ENCODE results near the gene TMEM184A.
"Not testable (repeated sequence)": the region's sequence is repeated elsewhere in the genome, so short reads cannot be mapped to it uniquely, and the experiment has no call there.

Gene TMEM184A

GRCh38 chr7:1588978-1589377 lies 33.0 kb upstream of the TMEM184A start:
- no peak for DNase-seq

- DNase-seq = no peak
Measured at GRCh38 chr7:1587738-1588137, 31.7 kb upstream of the TMEM184A start.

- no peak for DNase-seq
Measured at GRCh38 chr7:1586827-1587705, 31.1 kb upstream of the TMEM184A start.

- DNase-seq = no peak
Measured at GRCh38 chr7:1586126-1586826, 30.3 kb upstream of the TMEM184A start.

- DNase-seq = no peak
Measured at GRCh38 chr7:1585142-1585981, 29.4 kb upstream of the TMEM184A start.

DNA sequence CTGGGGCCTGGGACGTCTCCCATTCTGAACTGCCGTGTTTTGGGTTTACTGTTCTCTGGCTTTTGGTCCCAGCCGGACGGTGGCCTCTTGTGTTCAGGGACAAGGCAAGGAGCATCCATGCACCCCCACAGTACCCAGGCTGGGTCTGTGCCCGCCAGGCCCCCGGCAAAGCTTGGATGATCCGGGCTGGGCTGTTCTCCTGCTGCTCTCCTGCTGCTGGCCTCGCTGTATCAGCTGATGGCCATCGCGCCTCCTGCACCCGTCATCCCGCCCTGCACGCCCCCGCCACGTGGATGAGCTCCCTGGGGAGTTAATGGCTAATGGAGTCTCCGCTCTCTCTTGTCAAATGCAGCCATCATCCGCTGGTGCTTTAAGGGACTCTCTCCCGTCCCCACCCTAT lies 28.7 kb upstream of the TMEM184A start:
- no peak for DNase-seq

DNA sequence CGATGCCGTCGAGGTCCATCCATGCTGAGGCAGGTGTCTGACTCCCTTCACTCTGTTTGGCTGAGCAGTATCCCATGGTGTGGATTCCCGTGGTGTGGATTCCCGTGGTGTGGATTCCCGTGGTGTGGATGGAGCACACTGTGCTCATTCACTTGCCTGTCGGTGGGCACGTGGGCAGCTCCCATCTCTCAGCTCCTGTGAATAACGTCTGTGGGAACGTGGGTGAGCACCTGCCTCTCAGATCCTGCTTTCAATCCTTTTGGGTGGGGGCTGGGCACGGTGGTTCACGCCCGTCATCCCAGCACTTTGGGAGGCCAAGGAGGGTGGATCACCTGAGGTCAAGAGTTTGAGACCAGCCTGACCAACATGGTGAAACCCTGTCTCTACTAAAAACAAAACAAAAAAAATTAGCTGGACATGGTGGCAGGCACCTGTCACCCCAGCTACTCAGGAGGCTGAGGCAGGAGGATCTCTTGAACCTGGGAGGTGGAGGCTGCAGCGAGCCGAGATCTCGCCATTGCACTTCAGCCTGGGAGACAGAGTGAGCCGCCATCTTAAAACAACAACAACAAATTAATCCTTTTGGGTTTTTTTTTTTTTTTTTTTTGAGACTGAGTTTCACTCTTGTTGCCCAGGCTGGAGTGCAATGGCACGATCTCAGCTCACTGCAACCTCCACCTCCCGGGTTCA lies 27.4 kb upstream of the TMEM184A start:
- not testable (repeated sequence) for DNase-seq

DNA sequence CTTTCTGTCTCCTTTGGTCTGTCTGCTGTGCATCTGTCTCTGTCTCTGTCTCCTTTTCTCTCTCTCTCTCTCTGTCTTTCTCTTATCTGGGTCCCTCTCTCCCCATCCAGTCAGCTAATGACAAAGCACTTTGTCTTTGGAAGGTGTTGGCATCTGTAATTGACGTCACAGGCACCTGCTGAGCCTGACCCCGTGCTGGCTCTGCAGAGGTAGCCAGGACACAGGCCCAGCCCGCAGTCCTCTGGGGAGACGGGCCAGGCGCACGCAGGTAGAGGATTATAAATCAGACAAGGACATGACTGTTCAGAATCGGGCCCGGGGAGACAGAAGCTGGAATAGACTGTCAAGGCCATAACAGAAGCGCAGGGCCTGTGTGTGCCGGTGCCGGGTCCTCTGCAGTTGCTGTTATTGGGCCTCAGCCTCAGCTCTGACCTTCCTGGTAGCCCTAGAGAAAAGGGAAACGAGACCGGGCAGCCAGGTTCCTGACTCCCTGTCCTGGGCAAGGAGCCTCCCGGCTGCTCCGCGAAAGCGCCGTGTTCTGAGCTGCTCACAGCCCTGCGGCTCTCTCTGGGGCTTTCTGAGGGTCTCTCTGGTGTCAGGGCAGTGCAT lies 24.5 kb upstream of the TMEM184A start:
- DNase-seq = no peak

DNA sequence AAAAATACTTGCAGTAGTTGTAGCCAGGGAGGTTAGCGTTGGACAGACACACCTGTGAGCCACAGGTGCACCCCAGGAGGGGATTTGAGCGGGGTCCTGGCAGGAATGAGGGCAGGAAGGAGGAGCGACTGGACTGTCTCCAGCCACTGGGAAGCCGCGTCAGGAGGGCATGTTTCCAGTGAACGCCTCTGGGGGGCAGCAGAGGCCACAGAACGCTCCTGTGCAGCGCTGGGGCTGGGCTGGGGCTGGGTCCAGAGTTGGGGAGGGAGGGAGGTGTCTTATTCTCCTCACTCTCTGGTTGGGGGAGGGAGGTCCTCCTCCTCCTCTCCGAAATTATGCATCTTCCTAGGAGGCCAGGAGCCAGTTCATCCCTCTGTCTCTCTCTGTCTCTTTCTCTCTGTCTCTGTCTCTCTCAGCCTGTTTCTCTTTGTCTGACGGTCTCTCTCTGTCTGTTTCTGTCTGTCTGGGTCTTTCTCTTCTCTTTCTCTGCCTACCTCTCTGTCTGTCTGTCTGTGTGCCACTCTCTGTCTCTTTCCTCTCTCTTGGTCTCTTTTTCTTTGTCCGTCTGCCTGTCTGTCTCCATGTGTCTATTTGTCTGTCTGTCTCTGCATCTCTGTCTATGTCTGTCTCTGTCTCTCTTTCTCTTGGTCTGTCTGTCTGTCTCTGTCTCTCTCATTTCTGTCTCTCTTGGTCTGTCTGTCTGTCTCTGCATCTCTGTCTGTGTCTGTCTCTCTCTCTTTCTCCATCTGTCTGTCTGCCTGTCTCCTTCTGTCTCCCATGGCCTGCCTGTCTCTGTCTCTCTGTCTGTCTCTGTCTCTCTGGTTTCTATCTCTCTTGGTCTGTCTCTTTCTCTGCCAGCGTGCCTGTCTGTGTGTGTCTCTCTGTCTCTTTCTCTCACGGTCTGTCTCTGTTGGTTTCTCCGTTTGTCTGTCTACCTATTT lies 23.7 kb upstream of the TMEM184A start:
- DNase-seq = peak; percentile 89

GRCh38 chr7:1578513-1578912 lies 22.5 kb upstream of the TMEM184A start:
- DNase-seq = no peak

DNA sequence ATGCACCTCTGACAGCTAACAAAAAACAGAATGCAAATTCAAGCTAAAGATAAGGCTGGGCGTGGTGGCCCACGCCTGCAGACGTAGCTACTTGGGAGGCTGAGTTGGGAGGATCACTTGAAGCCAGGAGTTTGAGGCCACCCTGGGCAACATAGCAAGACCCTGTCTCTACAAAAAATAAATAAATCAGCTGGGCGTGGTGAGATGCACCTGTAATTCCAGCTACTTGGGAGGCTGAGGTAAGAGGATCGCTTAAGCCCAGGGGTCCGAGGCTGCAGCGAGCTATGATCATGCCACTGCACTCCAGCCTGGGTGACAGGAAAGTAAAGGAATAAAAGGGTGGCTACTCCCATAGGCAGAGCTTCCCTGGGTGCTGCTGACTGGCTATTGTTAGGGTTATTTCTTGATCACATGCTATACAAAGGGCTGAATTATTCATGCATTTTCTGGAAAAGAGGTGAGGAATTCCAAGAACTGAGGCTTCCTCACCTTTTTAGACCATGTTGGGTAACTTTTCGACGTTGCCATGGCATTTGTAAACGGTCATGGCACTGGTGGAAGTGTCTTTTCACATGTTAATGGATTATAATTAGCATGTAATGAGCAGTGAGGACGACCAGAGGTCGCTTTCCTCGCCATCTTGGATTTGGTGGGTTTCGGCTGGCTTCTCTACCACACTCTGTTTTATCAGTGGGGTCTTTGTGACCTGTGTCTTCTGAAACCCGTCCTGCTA lies 20.7 kb upstream of the TMEM184A start:
- DNase-seq = no peak

GRCh38 chr7:1575809-1576208 lies 19.8 kb upstream of the TMEM184A start:
- no peak for DNase-seq

DNA sequence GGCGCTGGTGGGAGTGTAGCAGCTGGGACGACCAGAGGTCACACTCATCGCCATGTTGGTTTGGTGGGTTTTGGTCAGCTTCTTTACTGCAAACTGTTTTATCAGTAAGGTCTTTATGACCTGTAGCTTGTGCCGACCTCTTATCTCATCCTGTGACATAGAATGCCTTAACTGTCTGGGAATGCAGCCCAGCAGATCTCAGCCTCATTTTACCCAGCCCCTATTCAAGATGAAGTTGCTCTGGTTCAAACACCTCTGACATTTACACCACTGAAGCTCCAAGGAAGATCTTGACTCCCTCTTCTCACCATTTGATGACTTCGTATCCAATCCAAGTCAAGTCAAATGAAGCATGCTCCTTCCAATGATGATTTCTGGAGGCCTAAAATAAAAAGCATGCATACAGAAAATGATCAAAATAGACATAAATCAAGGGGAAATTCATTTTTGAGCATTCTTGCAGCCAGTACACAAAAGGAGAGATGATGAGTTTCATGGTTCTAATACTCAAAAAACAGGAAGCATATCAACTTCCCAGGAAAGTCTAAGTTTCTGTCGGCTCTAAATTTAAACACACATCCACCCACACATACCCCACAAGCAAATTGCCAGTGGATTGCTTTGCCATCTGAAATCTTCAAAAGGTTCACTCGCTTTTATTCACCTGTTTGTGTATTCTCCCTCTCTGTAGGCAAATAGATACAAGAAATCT lies 16.3 kb upstream of the TMEM184A start:
- no peak for DNase-seq

GRCh38 chr7:1569833-1570632 lies 14.0 kb upstream of the TMEM184A start, which contains the start of gene PSMG3:
PSMG3 (minus strand) TSS chr7:1570032; CDS start chr7:1569339, 693 bp downstream.
- DNase-seq = peak; percentile 94

DNA sequence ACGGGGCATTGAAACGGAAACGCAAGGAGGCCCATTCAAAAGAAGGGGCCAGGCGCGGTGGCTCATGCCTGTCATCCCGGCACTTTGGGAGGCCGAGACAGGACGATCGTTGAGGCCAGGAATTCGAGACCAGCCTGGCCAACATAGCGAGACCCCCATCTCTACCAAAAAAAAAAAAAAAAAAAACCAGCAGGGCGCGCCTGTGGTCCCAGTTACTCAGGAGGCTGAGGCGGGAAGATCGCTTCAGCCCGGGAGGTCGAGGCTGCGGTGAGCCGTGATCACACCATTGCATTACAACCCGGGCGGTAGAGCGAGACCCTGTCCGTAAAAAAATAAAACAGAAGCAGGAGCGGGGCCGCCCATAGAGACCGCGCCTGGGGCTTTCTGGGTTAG lies 13.4 kb upstream of the TMEM184A start:
- no peak for DNase-seq

DNA sequence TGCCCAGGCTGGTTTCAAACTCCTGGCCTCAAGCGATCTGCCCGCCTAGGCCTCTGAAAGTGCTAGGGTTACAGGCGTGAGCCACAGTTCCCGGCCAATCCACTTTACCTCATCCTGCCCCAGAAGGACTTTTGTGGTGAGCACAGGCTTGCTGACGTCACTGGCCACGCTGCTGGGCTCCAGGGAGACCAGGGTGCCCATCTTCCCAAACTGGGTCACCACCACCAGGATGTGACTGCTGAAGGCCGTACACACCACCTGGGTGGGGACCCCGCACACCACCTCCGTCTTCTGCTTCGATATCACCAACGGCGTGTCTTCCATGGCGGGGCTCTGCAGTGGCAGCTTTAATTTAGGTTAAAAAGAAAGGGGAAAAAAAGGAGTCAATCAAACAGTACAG lies 13.0 kb upstream of the TMEM184A start:
- peak; percentile 31 for DNase-seq

- no peak for DNase-seq
Measured at GRCh38 chr7:1567896-1568510, 12.0 kb upstream of the TMEM184A start.

Data from NCI-H510A treated with DMSO at 0.1 percent for 48 hours (cell line).